Heart left ventricle (tissue), 16 donors: ENCODE measurements around the gene HIBCH. TPM values are rescaled to one million over a fixed set of nuclear protein-coding genes. Genes with fewer than 3 reads are reported as not detected.

ENCODE experiments used
- ATAC-seq, 4 donors: fragments of 200-7000 bp; cut with Tn5 transposase; one replicate each; pipeline ENCODE4 v1.9.1; 2020 to 2022; ENCODE audit warnings: moderate library complexity in 4 of 4, mild to moderate bottlenecking in 3 of 4, moderate number of reproducible peaks in 1 of 4
- DNase-seq, 5 donors: peaks; one replicate each; pipeline ENCODE4 v3.0.0-alpha.2; 2020
- H3K27ac ChIP-seq, 12 donors: fragments of 200-600 bp; sonication (generic) in 4 of 12; one replicate each; pipeline versions ENCODE4 v1.5.0 to v1.8.0; 2016 to 2022; ENCODE audit warnings: mild to moderate bottlenecking in 2 of 12
- H3K27me3 ChIP-seq, 9 donors: fragments of 200-600 bp; sonication (generic) in 2 of 9; one replicate each; pipeline versions ENCODE4 v1.5.1 to v1.8.0; 2016 to 2022; ENCODE audit warnings: mild to moderate bottlenecking in 3 of 9
- H3K36me3 ChIP-seq, 9 donors: fragments of 200-600 bp; sonication (generic) in 2 of 9; one replicate each; pipeline versions ENCODE4 v1.5.0 to v1.8.0; 2018 to 2022; ENCODE audit warnings: mild to moderate bottlenecking in 2 of 9
- H3K4me1 ChIP-seq, 12 donors: fragments of 200-600 bp; sonication (generic) in 4 of 12; one replicate each; pipeline versions ENCODE4 v1.5.0 to v1.8.0; 2016 to 2022; ENCODE audit warnings: mild to moderate bottlenecking in 3 of 12
- H3K4me3 ChIP-seq, 12 donors: fragments of 200-600 bp; sonication (generic) in 4 of 12; one replicate each; pipeline versions ENCODE4 v1.5.0 to v1.8.0; 2017 to 2022; ENCODE audit warnings: mild to moderate bottlenecking in 9 of 12, moderate library complexity in 4 of 12
- H3K9me3 ChIP-seq, 12 donors: fragments of 200-600 bp; sonication (generic) in 4 of 12; one replicate each; pipeline versions ENCODE4 v1.5.0 to v1.8.0; 2016 to 2022; ENCODE audit warnings: mild to moderate bottlenecking in 1 of 12
- POLR2A ChIP-seq, 2 donors: fragments of 450-650 bp; IDR thresholded peaks; one replicate each; pipeline ENCODE4 v1.6.1; 2017; ENCODE audit warnings: antibody characterized with exemption in 2 of 2, mild to moderate bottlenecking in 2 of 2, moderate library complexity in 2 of 2
- WGBS, 4 donors: extraction: QIAGEN DNeasy Blood & Tissue Kit in 2 of 4; methylation state at CpG; one replicate each; pipeline versions ENCODE4 v1.1.5 to v1.1.7; 2013 to 2018; 5-methylcytosine and 5-hydroxymethylcytosine counted together
- intact Hi-C, 10 donors: fragments of 100-400 bp; cut with DNase I; formaldehyde crosslinking; loops; one replicate each; pipeline versions ENCODE4 v1.11.1 to v1.14.2; 2022
- polyA plus RNA-seq, 2 donors: library from polyadenylated mRNA; stranded (reverse); fragments of 200-250 nt; gene quantifications; one replicate each; pipeline ENCODE4 v1.2.3, GENCODE V29; 2013
- total RNA-seq, 9 donors: library from RNA; depleted of rRNA in 2 of 9; stranded (reverse); fragments of >200 nt in 2 of 9; fragmentation: NEBNext Ultra II Directional in 3 of 9; extraction: Animal tissue kit (Norgen Biotek cat#: 25700) in 3 of 9; gene quantifications; one replicate each; pipeline versions ENCODE4 v1.1.0 to v1.2.4, GENCODE V29; 2016 to 2023
- TF ChIP-seq, protein P1 (sequence below), 12 donors: fragments of 200-600 bp; sonication (generic) in 4 of 12; IDR thresholded peaks; one replicate each; pipeline versions ENCODE4 v1.5.0 to v1.8.0; 2018 to 2022; ENCODE audit warnings: antibody characterized with exemption in 12 of 12, mild to moderate bottlenecking in 5 of 12
- donor health status: ischemic (EF 13 %, LVEDD 7.1; RV severe dilation, severe dysfunction).
- donor health status: healthy with polysubstance abuse.
- donor health status: DM: no; HTN: yes; CAD: no.
- donor health status: DM: no; HTN: no; CAD: no.
- donor health status: ischemic (EF 25% LVEDD 6.9; RV normal size, moderate dysfunction).
- donor health status: ischemic (EF 25% LVEDD 5.7; RV mildly dilated, moderate dysfunction).
- donor health status: healthy.
- donor health status: DM: yes; HTN: yes; CAD: no.
- donor health status: ischemic (EF 35%, LVEDD 5.7; RV mildly dilated, moderate dysfunction).
- donor health status: nonischemic (EF 11% LVEDD 7.7; RV severe dilation, severe dysfunction).
- donor health status: DM: yes; HTN: yes; CAD: no.
- donor health status: PGD.
- donor health status: ischemic (EF 29% LVEDD 5.4; RV normal size, mild dysfunction).
- donor health status: nonischemic (EF 23%, LVEDD 6.1; RV moderate dilation, normal function).

Gene HIBCH
- total and polyA plus RNA-seq, 11 donors, result 7.7 to 25.3 (median 21.1) TPM

DNA sequence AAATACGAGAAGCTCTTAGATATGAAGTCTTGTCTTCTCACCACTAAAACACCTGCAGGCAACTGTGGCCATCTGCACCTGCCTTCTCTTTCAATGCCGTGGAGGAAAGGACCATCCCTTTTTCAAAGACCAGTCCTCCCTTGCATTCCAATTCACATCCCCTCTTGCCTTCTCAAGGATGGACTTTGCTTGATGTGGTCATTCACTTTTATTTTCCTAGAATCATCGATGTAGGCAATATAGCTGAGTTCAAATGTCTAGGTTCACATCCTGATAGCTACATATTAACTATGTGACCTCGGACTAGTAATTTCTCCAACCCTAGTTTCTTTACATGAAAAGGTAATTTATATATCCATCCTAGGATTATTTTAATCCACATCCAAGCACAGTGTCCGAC is 110.1 kb downstream of the HIBCH start:
- 97 to 98% (median 97%) methylated on average over 5 of the region's 5 CpGs for WGBS, 4 donors
- Histone ChIP-seq H3K9me3 (no peaks in the 10 kb centered on the region), H3K36me3 (peaks cover 0 to 24% (median 7%) of the 10 kb centered on the region in 9 donors), H3K27me3 (no peaks in the 10 kb centered on the region), H3K4me3 (no peak overlapping the region), H3K27ac (no peak overlapping the region), H3K4me1 (peaks cover 0 to 11% (median 7%) of the 10 kb centered on the region in 12 donors)
- intact Hi-C loops, result no loop called here
- ATAC-seq (no peak), DNase-seq (no peak)
- TF ChIP-seq, protein P1, sequence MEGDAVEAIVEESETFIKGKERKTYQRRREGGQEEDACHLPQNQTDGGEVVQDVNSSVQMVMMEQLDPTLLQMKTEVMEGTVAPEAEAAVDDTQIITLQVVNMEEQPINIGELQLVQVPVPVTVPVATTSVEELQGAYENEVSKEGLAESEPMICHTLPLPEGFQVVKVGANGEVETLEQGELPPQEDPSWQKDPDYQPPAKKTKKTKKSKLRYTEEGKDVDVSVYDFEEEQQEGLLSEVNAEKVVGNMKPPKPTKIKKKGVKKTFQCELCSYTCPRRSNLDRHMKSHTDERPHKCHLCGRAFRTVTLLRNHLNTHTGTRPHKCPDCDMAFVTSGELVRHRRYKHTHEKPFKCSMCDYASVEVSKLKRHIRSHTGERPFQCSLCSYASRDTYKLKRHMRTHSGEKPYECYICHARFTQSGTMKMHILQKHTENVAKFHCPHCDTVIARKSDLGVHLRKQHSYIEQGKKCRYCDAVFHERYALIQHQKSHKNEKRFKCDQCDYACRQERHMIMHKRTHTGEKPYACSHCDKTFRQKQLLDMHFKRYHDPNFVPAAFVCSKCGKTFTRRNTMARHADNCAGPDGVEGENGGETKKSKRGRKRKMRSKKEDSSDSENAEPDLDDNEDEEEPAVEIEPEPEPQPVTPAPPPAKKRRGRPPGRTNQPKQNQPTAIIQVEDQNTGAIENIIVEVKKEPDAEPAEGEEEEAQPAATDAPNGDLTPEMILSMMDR (IDR thresholded peaks at IDR 0.05), result no peak
- TF ChIP-seq POLR2A (IDR thresholded peaks at IDR 0.05), result no peak

DNA sequence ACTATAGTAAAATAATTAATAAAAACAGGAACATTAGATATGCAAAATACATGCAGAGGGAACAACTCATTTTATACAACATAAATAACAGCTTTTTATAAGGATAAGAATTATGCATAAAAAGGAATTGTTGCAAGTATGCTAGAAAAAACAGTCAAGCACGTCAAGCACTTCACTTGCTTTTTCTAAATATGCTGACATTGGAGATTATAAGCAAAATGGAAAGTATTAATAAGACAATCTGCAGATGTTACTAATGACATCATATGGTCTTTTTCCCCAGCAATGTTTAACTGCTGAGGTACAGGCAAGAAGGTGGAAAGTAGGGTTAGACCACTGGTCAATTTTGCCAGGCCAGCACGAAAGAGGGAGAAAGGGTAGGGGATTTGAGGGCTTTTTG is 111.7 kb downstream of the HIBCH start:
- Histone ChIP-seq H3K4me3 (no peak overlapping the region), H3K9me3 (no peaks in the 10 kb centered on the region), H3K27me3 (no peaks in the 10 kb centered on the region), H3K36me3 (peaks cover 0 to 39% (median 6%) of the 10 kb centered on the region in 9 donors), H3K27ac (no peak overlapping the region), H3K4me1 (no peaks in the 10 kb centered on the region)
- TF ChIP-seq, protein P1 (IDR thresholded peaks at IDR 0.05), result no peak
- TF ChIP-seq POLR2A (IDR thresholded peaks at IDR 0.05), result no peak
- WGBS, 4 donors, result 73 to 81% (median 79%) methylated on average over 2 of the region's 2 CpGs
- DNase-seq (no peak), ATAC-seq (no peak)
- intact Hi-C loops, result no loop called here

DNA sequence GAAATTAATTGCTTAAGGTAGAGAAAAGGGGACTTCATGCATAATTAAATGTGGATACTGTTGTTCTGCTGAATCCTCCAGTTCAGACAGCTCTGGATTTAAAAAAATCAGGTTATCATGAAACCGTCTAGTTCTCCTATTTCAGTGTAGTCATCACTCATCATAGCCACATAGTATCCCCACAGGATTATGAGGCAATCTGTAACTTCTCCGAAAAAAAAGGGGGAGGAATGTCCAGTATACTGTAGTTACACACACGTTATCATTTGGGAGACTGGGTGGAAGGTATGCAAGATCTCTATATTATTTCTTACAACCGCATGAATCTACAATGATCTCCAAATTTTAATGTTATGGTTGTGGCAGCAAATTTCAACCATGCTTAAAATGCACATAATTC is 114.0 kb downstream of the HIBCH start:
- Histone ChIP-seq H3K4me1 (no peaks in the 10 kb centered on the region), H3K9me3 (no peaks in the 10 kb centered on the region), H3K27me3 (no peaks in the 10 kb centered on the region), H3K4me3 (no peak overlapping the region), H3K36me3 (peaks cover 0 to 50% (median 3%) of the 10 kb centered on the region in 9 donors), H3K27ac (no peak overlapping the region)
- intact Hi-C loops, result no loop called here
- DNase-seq (no peak), ATAC-seq (peak in 2 of 4 donors; percentile 42 to 72)
- TF ChIP-seq, protein P1 (IDR thresholded peaks at IDR 0.05), result no peak
- no peak for TF ChIP-seq POLR2A (IDR thresholded peaks at IDR 0.05)
- 72 to 79% (median 76%) methylated on average over 4 of the region's 4 CpGs for WGBS, 4 donors

DNA sequence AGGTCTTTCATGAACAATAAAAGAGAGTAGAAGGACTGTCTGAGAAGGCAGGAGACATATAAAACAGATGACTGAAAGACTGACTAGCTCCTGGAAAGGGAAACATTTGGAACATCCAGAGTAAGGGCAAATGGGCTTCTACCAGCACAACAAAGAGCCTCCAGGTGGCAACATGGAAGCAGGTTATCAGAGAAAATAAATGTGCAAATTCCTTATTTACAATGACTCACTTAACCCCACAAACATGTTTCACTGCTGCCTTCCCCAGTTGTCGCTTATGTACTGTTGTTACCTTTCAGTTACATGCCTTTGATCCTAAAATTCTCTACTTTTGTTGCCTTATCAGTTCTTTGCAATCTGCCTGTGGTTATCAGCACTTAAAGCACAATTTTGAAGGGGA is 117.0 kb downstream of the HIBCH start:
- Histone ChIP-seq H3K36me3 (peaks cover 0 to 55% (median 10%) of the 10 kb centered on the region in 9 donors), H3K27ac (no peak overlapping the region), H3K9me3 (no peaks in the 10 kb centered on the region), H3K4me3 (no peak overlapping the region), H3K4me1 (peaks cover 0 to 10% (median 2%) of the 10 kb centered on the region in 12 donors), H3K27me3 (no peaks in the 10 kb centered on the region)
- 97 to 100% (median 97%) methylated on average over 1 of the region's 1 CpG for WGBS, 4 donors
- intact Hi-C loops, result no loop called here
- DNase-seq, result no peak
- no peak for TF ChIP-seq POLR2A (IDR thresholded peaks at IDR 0.05)
- TF ChIP-seq, protein P1 (IDR thresholded peaks at IDR 0.05), result no peak
- ATAC-seq, result no peak
